AG10803 (cell line): Measurements from ENCODE around the gene NCR3LG1.

Source experiments
- DNase-seq: peaks from one replicate; pipeline ENCODE4 v3.0.0; 2010; ENCODE audit warnings: low read depth
- H3K4me3 ChIP-seq: 2 replicates; pipeline ENCODE4 v1.5.1; 2011; ENCODE audit warnings: mild to moderate bottlenecking, low read length, control low read depth
- TF ChIP-seq, protein P1 (sequence below): conservative IDR thresholded peaks from 2 replicates; pipeline ENCODE4 v1.5.1; 2011; ENCODE audit warnings: mild to moderate bottlenecking, low read length, control low read depth, inconsistent platforms

Gene NCR3LG1

DNA sequence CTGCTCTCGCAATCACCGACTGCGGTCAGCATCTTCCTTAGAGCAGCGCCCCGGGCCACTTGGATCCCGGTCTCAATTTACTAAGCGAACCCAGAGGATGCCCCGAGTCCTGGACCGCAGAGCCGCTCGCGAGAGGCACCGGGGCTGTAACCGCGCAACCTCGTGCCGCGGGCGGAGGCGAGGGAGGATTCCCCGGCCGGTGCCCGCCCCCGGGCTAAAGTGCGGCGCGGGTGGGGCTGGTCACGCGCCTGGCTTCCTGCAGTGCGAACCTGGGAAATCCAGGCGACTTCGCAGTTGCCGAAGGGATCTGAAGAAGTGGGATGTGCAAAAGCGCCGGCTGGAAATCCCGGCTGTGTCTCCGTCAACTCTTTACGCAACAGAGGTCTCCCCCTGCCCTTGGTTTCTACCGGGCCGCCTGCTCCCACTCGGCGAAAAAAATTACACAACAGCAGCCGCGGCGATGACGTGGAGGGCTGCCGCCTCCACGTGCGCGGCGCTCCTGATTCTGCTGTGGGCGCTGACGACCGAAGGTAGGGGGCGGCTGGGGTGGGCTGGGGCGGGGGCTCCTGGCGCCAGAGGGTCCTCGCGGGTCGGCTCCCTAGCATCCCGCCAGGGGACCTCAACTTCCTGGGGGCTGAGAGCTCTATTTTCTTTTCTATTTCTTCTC lies at the start of gene NCR3LG1:
Gene NCR3LG1 (plus strand): TSS at position 291 of the 667 bp plus-strand sequence. CDS start 170 bp downstream, at position 461.
- DNase-seq: peak; percentile 49
- H3K4me3 ChIP-seq: peak within 1 kb of the TSS; percentile 68
- TF ChIP-seq, protein P1, sequence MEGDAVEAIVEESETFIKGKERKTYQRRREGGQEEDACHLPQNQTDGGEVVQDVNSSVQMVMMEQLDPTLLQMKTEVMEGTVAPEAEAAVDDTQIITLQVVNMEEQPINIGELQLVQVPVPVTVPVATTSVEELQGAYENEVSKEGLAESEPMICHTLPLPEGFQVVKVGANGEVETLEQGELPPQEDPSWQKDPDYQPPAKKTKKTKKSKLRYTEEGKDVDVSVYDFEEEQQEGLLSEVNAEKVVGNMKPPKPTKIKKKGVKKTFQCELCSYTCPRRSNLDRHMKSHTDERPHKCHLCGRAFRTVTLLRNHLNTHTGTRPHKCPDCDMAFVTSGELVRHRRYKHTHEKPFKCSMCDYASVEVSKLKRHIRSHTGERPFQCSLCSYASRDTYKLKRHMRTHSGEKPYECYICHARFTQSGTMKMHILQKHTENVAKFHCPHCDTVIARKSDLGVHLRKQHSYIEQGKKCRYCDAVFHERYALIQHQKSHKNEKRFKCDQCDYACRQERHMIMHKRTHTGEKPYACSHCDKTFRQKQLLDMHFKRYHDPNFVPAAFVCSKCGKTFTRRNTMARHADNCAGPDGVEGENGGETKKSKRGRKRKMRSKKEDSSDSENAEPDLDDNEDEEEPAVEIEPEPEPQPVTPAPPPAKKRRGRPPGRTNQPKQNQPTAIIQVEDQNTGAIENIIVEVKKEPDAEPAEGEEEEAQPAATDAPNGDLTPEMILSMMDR: no peak

GRCh38 chr11:17313349-17314231 lies 38.0 kb upstream of the NCR3LG1 start:
- DNase-seq: no peak
- no peak overlapping the region for H3K4me3 ChIP-seq
- TF ChIP-seq, protein P1: no peak

- peak; percentile 78 for DNase-seq
- H3K4me3 ChIP-seq: no peak overlapping the region
Measured at GRCh38 chr11:17314232-17314547, 37.4 kb upstream of the NCR3LG1 start.

DNA sequence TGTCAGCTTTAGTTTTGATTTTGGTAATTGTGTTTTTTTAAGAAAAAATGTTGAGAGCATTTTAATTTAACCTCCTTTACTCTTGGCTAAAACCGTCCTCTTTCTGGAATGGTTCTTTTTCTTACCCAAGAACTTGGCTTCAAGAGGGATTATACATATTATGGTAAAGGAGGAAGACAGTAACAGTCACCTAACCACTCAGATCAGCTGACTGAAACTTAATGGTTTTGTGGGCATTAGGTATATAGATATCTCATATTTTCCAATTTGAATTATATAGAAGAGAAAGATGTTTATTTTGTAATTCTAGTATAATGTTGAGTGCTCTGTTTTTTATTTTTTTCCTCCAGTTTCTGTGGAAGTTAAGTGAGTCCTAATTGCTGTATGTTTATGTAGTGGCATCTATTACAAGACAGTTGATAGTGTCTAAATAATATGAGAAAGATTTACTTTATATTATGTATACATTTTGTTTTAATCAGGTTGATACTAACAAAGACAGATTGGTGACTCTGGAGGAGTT lies 36.6 kb upstream of the NCR3LG1 start:
- DNase-seq: no peak
- H3K4me3 ChIP-seq: no peak overlapping the region
- TF ChIP-seq, protein P1: no peak

More at GRCh38 chr11:17314232-17314547, 37.4 kb upstream of the NCR3LG1 start:
- TF ChIP-seq, protein P1: no peak

- TF ChIP-seq, protein P1: no peak
- DNase-seq: no peak
- no peak overlapping the region for H3K4me3 ChIP-seq
Measured at GRCh38 chr11:17328871-17329494, 22.6 kb upstream of the NCR3LG1 start.

DNA sequence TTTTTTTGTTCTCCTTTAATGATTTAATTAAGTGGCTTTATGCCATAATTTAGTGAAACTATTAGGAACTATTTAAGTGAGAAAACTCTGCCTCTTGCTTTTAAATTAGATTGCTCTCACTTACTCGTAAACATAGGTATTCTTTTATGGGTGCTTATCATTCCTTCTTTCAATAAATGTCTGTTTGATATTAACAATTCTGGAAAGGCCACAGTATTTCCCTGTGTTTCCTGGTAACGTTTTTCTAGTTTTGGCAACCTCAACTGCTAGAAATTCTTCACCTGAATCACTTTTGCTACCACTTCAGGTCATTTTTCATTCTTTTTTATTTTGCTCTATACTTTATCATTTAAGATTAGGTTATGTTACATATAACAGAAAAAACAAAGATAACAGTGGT lies 19.9 kb upstream of the NCR3LG1 start:
- DNase-seq: no peak
- H3K4me3 ChIP-seq: no peak overlapping the region
- TF ChIP-seq, protein P1: no peak
